H1 (cell line): ENCODE data around the gene AGPAT3. TPM values are rescaled to one million over a fixed set of nuclear protein-coding genes. Genes with fewer than 3 reads are reported as not detected.

Source experiments
- CTCF ChIA-PET: fragments of 300-600 bp; sonication (Branson Sonifier 250); formaldehyde crosslinking; loops from one replicate; lab custom pipeline; 2021; ENCODE audit not compliant: partially characterized antibody; lab: Charles Lee
- POLR2A ChIA-PET: fragments of 300-600 bp; sonication (Branson Sonifier 250); formaldehyde crosslinking; loops from one replicate; lab custom pipeline; 2021; ENCODE audit warnings: inconsistent platforms; ENCODE audit not compliant: partially characterized antibody; lab: Charles Lee
- DNase-seq, 2 experiments: peaks; one replicate each; pipeline versions ENCODE4 v3.0.0 to v3.0.0-alpha.2; 2010 to 2022; ENCODE audit warnings: low spot score in 2 of 2, low read depth in 1 of 2, mixed read lengths in 1 of 2
- FAIRE-seq: peaks from 2 replicates; lab custom pipeline; 2011; peaks lifted over from hg19 to GRCh38; lab: Jason Lieb, UNC
- H2AFZ ChIP-seq: 2 replicates; pipeline ENCODE4 v1.8.1; 2012; ENCODE audit warnings: low read length, inconsistent platforms
- H2AK5ac ChIP-seq: 2 replicates; pipeline ENCODE4 v1.6.1; 2013; ENCODE audit warnings: low read depth, low read length
- H2BK120ac ChIP-seq: replicated peaks from 2 replicates; pipeline ENCODE3; 2013; ENCODE audit warnings: low read depth, low read length, inconsistent platforms
- H2BK12ac ChIP-seq: 2 replicates; pipeline ENCODE4 v1.6.1; 2013; ENCODE audit warnings: low read depth, low read length
- H2BK15ac ChIP-seq: 2 replicates; pipeline ENCODE4 v1.6.1; 2013; ENCODE audit warnings: low read length
- H2BK20ac ChIP-seq: 2 replicates; pipeline ENCODE4 v1.6.1; 2013; ENCODE audit warnings: low read length
- H2BK5ac ChIP-seq: 2 replicates; pipeline ENCODE4 v1.6.1; 2013; ENCODE audit warnings: low read depth, low read length
- H3K14ac ChIP-seq: 2 replicates; pipeline ENCODE4 v1.6.1; 2013; ENCODE audit warnings: inconsistent platforms; ENCODE audit not compliant: insufficient read length
- H3K18ac ChIP-seq: 2 replicates; pipeline ENCODE4 v1.6.1; 2013; ENCODE audit warnings: low read length; ENCODE audit errors: extremely low read depth
- H3K23ac ChIP-seq: 2 replicates; pipeline ENCODE4 v1.6.1; 2013; ENCODE audit warnings: inconsistent platforms; ENCODE audit not compliant: insufficient read length
- H3K23me2 ChIP-seq: 2 replicates; pipeline ENCODE4 v1.6.1; 2013; ENCODE audit warnings: low read depth, low read length
- H3K27ac ChIP-seq: 2 replicates; pipeline ENCODE4 v1.6.1; 2011; ENCODE audit warnings: low read depth, low read length, inconsistent platforms
- H3K27me3 ChIP-seq, 4 experiments: replicated peaks in 1 of 4; 1 replicate in 1 of 4; 2 replicates in 3 of 4; pipeline versions ENCODE4 v1.6.1 to v1.8.1; 2011 to 2013; ENCODE audit warnings: low read length in 3 of 4, mild to moderate bottlenecking in 3 of 4, inconsistent platforms in 2 of 4, mixed read lengths in 2 of 4, moderate library complexity in 1 of 4; ENCODE audit not compliant: control insufficient read depth in 3 of 4, insufficient read depth in 3 of 4; ENCODE audit errors: extremely low read depth in 1 of 4
- H3K36me3 ChIP-seq, 4 experiments: 2 replicates each; pipeline versions ENCODE4 v1.6.1 to v1.8.1; 2011 to 2013; ENCODE audit warnings: mild to moderate bottlenecking in 4 of 4, low read length in 3 of 4, moderate library complexity in 2 of 4, control low read depth in 1 of 4, inconsistent platforms in 1 of 4; ENCODE audit not compliant: insufficient read depth in 4 of 4, control insufficient read depth in 2 of 4
- H3K4ac ChIP-seq: replicated peaks from 2 replicates; pipeline ENCODE3; 2013; ENCODE audit warnings: low read length, low read depth, mixed read lengths, inconsistent platforms; ENCODE audit not compliant: insufficient read length
- H3K4me1 ChIP-seq, 4 experiments: replicated peaks in 1 of 4; 1 replicate in 1 of 4; 2 replicates in 3 of 4; pipeline versions ENCODE4 v1.6.1 to v1.8.1; 2011 to 2013; ENCODE audit warnings: low read length in 3 of 4, inconsistent platforms in 2 of 4, mixed read lengths in 1 of 4; ENCODE audit not compliant: insufficient read depth in 4 of 4, control insufficient read depth in 3 of 4
- H3K4me2 ChIP-seq, 2 experiments: 2 replicates each; pipeline versions ENCODE4 v1.6.1 to v1.8.1; 2011 to 2013; ENCODE audit warnings: low read depth in 2 of 2, low read length in 2 of 2, control low read depth in 1 of 2, inconsistent platforms in 1 of 2, mild to moderate bottlenecking in 1 of 2; ENCODE audit not compliant: insufficient read depth in 1 of 2
- H3K4me3 ChIP-seq, 4 experiments: fragments of 200-600, 300-600 bp in 1 of 4; sonication (generic), shearing (Covaris generic), sonication (Bioruptor Twin) in 1 of 4; 2 replicates each; pipeline versions ENCODE4 v1.5.1 to v1.8.1; 2011 to 2016; ENCODE audit warnings: low read length in 4 of 4, low read depth in 3 of 4, control low read depth in 2 of 4, inconsistent platforms in 2 of 4, mild to moderate bottlenecking in 2 of 4, mixed read lengths in 1 of 4, moderate library complexity in 1 of 4; ENCODE audit not compliant: insufficient read depth in 2 of 4; ENCODE audit errors: extremely low read depth in 1 of 4
- H3K56ac ChIP-seq: replicated peaks from 2 replicates; pipeline ENCODE3; 2013; ENCODE audit warnings: low read depth, mild to moderate bottlenecking, mixed read lengths, low read length, inconsistent platforms; ENCODE audit not compliant: insufficient read length
- H3K79me1 ChIP-seq: 2 replicates; pipeline ENCODE4 v1.6.1; 2013; ENCODE audit warnings: low read depth, low read length, control low read depth
- H3K79me2 ChIP-seq, 2 experiments: 2 replicates each; pipeline versions ENCODE4 v1.6.1 to v1.8.1; 2012 to 2013; ENCODE audit warnings: low read length in 2 of 2, mild to moderate bottlenecking in 2 of 2, inconsistent platforms in 1 of 2; ENCODE audit not compliant: insufficient read depth in 2 of 2, control insufficient read depth in 1 of 2
- H3K9ac ChIP-seq, 4 experiments: replicated peaks in 1 of 4; 1 replicate in 1 of 4; 2 replicates in 3 of 4; pipeline versions ENCODE4 v1.6.1 to v1.8.1; 2011 to 2013; ENCODE audit warnings: low read depth in 3 of 4, low read length in 3 of 4, control low read depth in 2 of 4, mild to moderate bottlenecking in 2 of 4, moderate library complexity in 2 of 4, inconsistent platforms in 1 of 4; ENCODE audit errors: extremely low read depth in 1 of 4
- H3K9me3 ChIP-seq, 2 experiments: 2 replicates each; pipeline versions ENCODE4 v1.6.1 to v1.8.1; 2012 to 2013; ENCODE audit warnings: mild to moderate bottlenecking in 2 of 2, moderate library complexity in 2 of 2, control low read depth in 1 of 2, inconsistent platforms in 1 of 2, low read depth in 1 of 2, low read length in 1 of 2, mixed read lengths in 1 of 2; ENCODE audit not compliant: insufficient read depth in 2 of 2
- H4K20me1 ChIP-seq, 2 experiments: replicated peaks in 1 of 2; 2 replicates each; pipeline versions ENCODE3 to v1.8.1; 2011 to 2013; ENCODE audit warnings: inconsistent platforms in 2 of 2, low read length in 2 of 2, mild to moderate bottlenecking in 1 of 2; ENCODE audit not compliant: insufficient read depth in 2 of 2, control insufficient read depth in 1 of 2
- H4K5ac ChIP-seq: 2 replicates; pipeline ENCODE4 v1.6.1; 2013; ENCODE audit warnings: low read length, low read depth, mixed read lengths, inconsistent platforms; ENCODE audit not compliant: insufficient read length
- H4K8ac ChIP-seq: 2 replicates; pipeline ENCODE4 v1.8.0; 2013; ENCODE audit warnings: mild to moderate bottlenecking, moderate library complexity, low read length, inconsistent platforms; ENCODE audit not compliant: insufficient read depth; ENCODE audit errors: extremely low read depth
- H4K91ac ChIP-seq: replicated peaks from 2 replicates; pipeline ENCODE3; 2013; ENCODE audit warnings: low read length, mixed read lengths, inconsistent platforms; ENCODE audit not compliant: insufficient read length
- BRCA1 ChIP-seq: IDR thresholded peaks from 2 replicates; pipeline ENCODE4 v1.6.1; 2012; ENCODE audit warnings: low read depth, low read length, improper control_type of control experiment
- CBX5 ChIP-seq: fragments of 300-800, 300-1000 bp; sonication (generic); IDR thresholded peaks from 2 replicates; pipeline ENCODE4 v1.7.1; 2016; ENCODE audit warnings: antibody characterized with exemption, low read length, low read depth
- GABPA ChIP-seq: IDR thresholded peaks from 2 replicates; pipeline ENCODE4 v1.6.1; 2011; ENCODE audit warnings: mild to moderate bottlenecking, low read length, moderate library complexity, borderline replicate concordance; ENCODE audit not compliant: insufficient read depth
- HDAC2 ChIP-seq, 2 experiments: fragments of 300-600 bp in 1 of 2; sonication (generic) in 1 of 2; IDR thresholded peaks; 2 replicates each; pipeline ENCODE4 v1.6.1; 2011 to 2012; ENCODE audit warnings: low read depth in 2 of 2, low read length in 2 of 2, mild to moderate bottlenecking in 2 of 2, moderate library complexity in 2 of 2, borderline replicate concordance in 1 of 2, inconsistent platforms in 1 of 2
- RAD21 ChIP-seq, 2 experiments: IDR thresholded peaks in 1 of 2; conservative IDR thresholded peaks in 1 of 2; 2 replicates each; pipeline ENCODE4 v1.6.1; 2011; ENCODE audit warnings: low read depth in 2 of 2, low read length in 2 of 2, improper control_type of control experiment in 1 of 2, inconsistent platforms in 1 of 2, mild to moderate bottlenecking in 1 of 2, moderate library complexity in 1 of 2
- SIN3A ChIP-seq, 2 experiments: IDR thresholded peaks in 1 of 2; conservative IDR thresholded peaks in 1 of 2; 2 replicates each; pipeline ENCODE4 v1.6.1; 2011 to 2012; ENCODE audit warnings: low read length in 2 of 2, improper control_type of control experiment in 1 of 2, low read depth in 1 of 2, mild to moderate bottlenecking in 1 of 2
- SUZ12 ChIP-seq: fragments of 200-600 bp; sonication (generic); IDR thresholded peaks from 2 replicates; pipeline ENCODE4 v1.6.1; 2012; ENCODE audit warnings: mild to moderate bottlenecking, inconsistent platforms, low read length, moderate library complexity, mixed read lengths
- USF2 ChIP-seq: IDR thresholded peaks from 2 replicates; pipeline ENCODE4 v1.6.1; 2011; ENCODE audit warnings: low read length, improper control_type of control experiment
- WGBS, 2 experiments: shearing (Covaris generic) in 1 of 2; methylation state at CpG; one replicate each; pipeline versions ENCODE4 v1.1.6 to v1.1.7; 2013 to 2015; ENCODE audit warnings: low lambda C conversion rate in 2 of 2, mixed read lengths in 2 of 2, inconsistent platforms in 1 of 2, low coverage in 1 of 2, missing lambda C conversion rate in 1 of 2; ENCODE audit not compliant: insufficient replicate concordance in 2 of 2, insufficient coverage in 1 of 2, insufficient read length in 1 of 2; ENCODE audit errors: extremely low coverage in 1 of 2, missing lambda C conversion rate in 1 of 2; 5-methylcytosine and 5-hydroxymethylcytosine counted together
- polyA plus RNA-seq, 7 experiments: library from polyadenylated mRNA; depleted of rRNA in 3 of 7; stranded (reverse) in 5 of 7; unstranded in 2 of 7; fragments of >200 nt in 5 of 7; fragments of 200-250 nt in 2 of 7; gene quantifications; 1 replicate in 5 of 7; 2 replicates in 1 of 7; 4 replicates in 1 of 7; pipeline versions ENCODE4 v1.2.1 to v1.2.3, GENCODE V29; 2011 to 2013; ENCODE audit warnings: missing spikeins in 2 of 7, mixed read lengths in 2 of 7
- total RNA-seq: library from RNA; stranded (reverse); fragmentation: NEBNext Ultra II Directional; extraction: Animal tissue kit (Norgen Biotek cat#: 25700); gene quantifications from 2 replicates; pipeline ENCODE4 v1.2.1, GENCODE V29; 2021

Gene AGPAT3
- total and polyA plus RNA-seq, 2 of the 8 experiments (the other 6 are each of a cell fraction or from before 2014, with no cell fraction given): 5.8 to 7.3 TPM

GRCh38 chr21:43864313-43864961 is 586 bp upstream of the AGPAT3 start:
- Histone ChIP-seq H3K23me2 (peaks cover 4% of the 10 kb centered on the region; the same call in 1 of the 2 replicates), H3K56ac (no peak overlapping the region), H3K23ac (no peak overlapping the region), H2BK15ac (no peak overlapping the region), H3K9me3 (no peaks in the 10 kb centered on the region), H3K79me1 (no peaks in the 10 kb centered on the region), H3K27ac (no peak overlapping the region), H3K79me2 (no peaks in the 10 kb centered on the region), H2BK12ac (no peak overlapping the region), H4K20me1 (no peaks in the 10 kb centered on the region), H2BK5ac (no peak overlapping the region), H3K18ac (no peak overlapping the region), H4K5ac (no peak overlapping the region), H4K91ac (no peak overlapping the region), H3K4ac (no peak overlapping the region), H3K14ac (no peak overlapping the region), H3K4me3 (peak overlapping the region; percentile 32 to 64 (median 40)), H2AK5ac (no peak overlapping the region), H3K4me2 (peak overlapping the region; percentile 33 to 77; a peak in 3 of 4 replicates), H3K4me1 (peaks cover 0 to 7% (median 4%) of the 10 kb centered on the region in 4 experiments; a peak in 4 of 7 replicates), H4K8ac (0 out of 2 replicates have a peak overlapping the region, but pooled peaks have one; percentile 57), H2BK20ac (no peak overlapping the region), H3K27me3 (peaks cover 0 to 16% (median 10%) of the 10 kb centered on the region in 4 experiments; a peak in 6 of 7 replicates), H3K9ac (no peak overlapping the region), H2AFZ (no peak overlapping the region), H3K36me3 (no peaks in the 10 kb centered on the region), H2BK120ac (no peak overlapping the region)
- WGBS, 2 experiments: 3% methylated on average over 25 of the region's 81 CpGs; no CpG with 5 or more reads in 1 of the 2 experiments
- FAIRE-seq (no peak), DNase-seq (peak in 1 of 2 experiments; percentile 70)
- CTCF ChIA-PET: interaction anchor here (0.6 to 2.1 kb wide), 6 partner anchors 19 to 111 kb away, joined by 3 to 11 read pairs (median 4); no protein-coding TSS in a partner anchor
- POLR2A ChIA-PET: no interaction called here
- TF ChIP-seq SUZ12: peak; percentile 42; the same call in 1 of the 2 replicates
- TF ChIP-seq SIN3A (conservative IDR thresholded peaks at IDR 0.05 in 1 of 2, IDR thresholded peaks at IDR 0.05 in 1 of 2; ENCODE audit: low read depth in 1 of 2, low read length in 2 of 2): 0 out of 4 replicates have a peak, but pooled peaks have one; percentile 32 to 37
- peak; percentile 42; the same call in 1 of the 2 replicates for TF ChIP-seq GABPA
- TF ChIP-seq USF2: no peak
- 0 out of 4 replicates have a peak, but pooled peaks of 1 of the 2 experiments have one; percentile 0 for TF ChIP-seq RAD21 (IDR thresholded peaks at IDR 0.05 in 1 of 2, conservative IDR thresholded peaks at IDR 0.05 in 1 of 2; ENCODE audit: low read depth in 2 of 2, low read length in 2 of 2)
- TF ChIP-seq HDAC2 (IDR thresholded peaks at IDR 0.05; ENCODE audit: borderline replicate concordance in 1 of 2, low read depth in 2 of 2, low read length in 2 of 2): 0 out of 4 replicates have a peak, but pooled peaks of 1 of the 2 experiments have one; percentile 51
- no peak for TF ChIP-seq BRCA1
- no peak for TF ChIP-seq CBX5
